ENCODE results near the gene FGFBP1. TPM values are rescaled to one million over a fixed set of nuclear protein-coding genes. Genes with fewer than 3 reads are reported as not detected.
"Not testable (repeated sequence)": the region's sequence is repeated elsewhere in the genome, so short reads cannot be mapped to it uniquely, and the experiment has no call there.

The FGFBP1 gene
- total and polyA plus RNA-seq, 11 donors: 1.1 TPM; not detected in 10

DNA sequence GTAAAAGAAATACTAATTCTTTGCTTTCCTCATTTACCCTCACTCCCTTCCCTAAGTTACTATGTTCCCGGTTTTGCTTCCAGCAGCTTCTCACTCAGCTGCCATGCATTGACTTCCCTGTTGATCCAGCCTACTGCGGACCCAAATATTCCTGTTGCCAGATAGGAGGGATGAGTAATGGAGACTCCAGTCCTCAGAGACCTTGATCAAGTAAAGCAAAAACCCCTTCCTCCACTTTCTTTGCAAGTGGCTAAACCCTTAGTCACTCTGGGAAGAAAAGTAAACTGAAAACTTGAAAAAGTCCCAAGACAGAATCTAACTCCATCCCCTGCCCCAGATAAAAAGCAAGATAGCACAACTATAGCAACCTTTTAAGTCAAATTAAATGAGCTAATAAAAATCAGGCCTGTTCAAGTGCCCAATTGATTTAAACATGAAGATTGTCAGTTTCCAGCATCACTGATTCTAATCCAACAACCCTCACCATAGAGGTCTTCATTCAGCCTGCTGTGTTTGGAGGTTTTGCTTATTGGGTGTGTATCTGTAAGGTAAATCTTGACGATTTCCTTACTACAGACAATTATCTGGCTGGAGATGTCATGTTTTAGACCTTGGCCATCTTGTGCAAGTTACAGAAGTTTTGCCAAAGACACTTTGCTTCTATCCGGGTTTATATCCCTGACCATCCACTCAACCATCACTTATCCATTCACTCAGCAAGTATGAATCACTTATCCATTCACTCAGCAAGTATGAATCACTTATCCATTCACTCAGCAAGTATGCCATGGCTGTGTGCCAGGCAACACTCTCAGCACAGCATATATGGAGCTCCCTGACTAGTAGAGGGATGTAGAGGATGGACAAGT, 17.6 kb downstream of the FGFBP1 start:
- intact Hi-C loops (cut with DNase I): no loop called here
- no peak overlapping the region for H3K27ac ChIP-seq
- TF ChIP-seq POLR2A (IDR thresholded peaks at IDR 0.05): no peak
- no peaks in the 10 kb centered on the region for H3K36me3 ChIP-seq
- H3K4me3 ChIP-seq: no peak overlapping the region
- H3K27me3 ChIP-seq: peaks cover 0 to 31% (median 0%) of the 10 kb centered on the region in 9 donors
- H3K4me1 ChIP-seq: no peaks in the 10 kb centered on the region
- ATAC-seq (peak in 2 of 4 donors; percentile 60 to 91), DNase-seq (peak in 2 of 5 donors; percentile 34 to 81)
- 47 to 59% (median 54%) methylated on average over 4 of the region's 4 CpGs for WGBS, 4 donors
- H3K9me3 ChIP-seq: no peaks in the 10 kb centered on the region

DNA sequence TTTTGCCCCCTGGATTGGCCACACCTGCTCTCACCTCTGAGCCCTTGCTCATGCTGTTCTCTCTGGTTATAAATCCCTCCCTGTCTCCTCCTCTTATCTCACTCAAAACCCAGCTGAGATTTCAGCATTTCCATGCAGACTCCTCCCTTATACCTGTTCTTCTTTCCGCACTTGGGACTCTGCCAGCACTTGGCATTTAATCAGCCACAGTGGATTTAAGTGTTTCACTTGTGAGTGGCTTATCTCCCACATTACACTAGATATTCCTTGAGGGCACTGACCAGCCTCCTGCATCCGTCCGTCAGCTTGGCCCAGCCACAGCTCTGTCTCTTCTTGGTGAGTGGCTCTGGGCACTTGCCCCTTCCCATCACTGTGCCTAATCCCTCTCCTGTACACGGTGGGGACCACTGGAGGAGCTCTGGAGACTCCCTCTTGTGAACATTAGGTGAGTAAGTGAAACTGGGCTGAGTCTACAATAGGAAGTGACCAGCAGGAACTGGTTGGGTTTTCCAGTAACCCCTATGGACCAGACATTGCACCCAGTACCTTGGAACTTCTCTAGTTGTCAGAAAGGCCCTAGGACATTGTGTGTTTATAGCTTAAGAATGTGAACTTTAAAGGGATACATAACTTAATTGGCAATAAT, 19.9 kb downstream of the FGFBP1 start:
- Histone ChIP-seq H3K27me3 (peaks cover 0 to 23% (median 0%) of the 10 kb centered on the region in 9 donors), H3K4me3 (no peak overlapping the region), H3K27ac (no peak overlapping the region), H3K9me3 (no peaks in the 10 kb centered on the region), H3K4me1 (no peaks in the 10 kb centered on the region), H3K36me3 (no peaks in the 10 kb centered on the region)
- intact Hi-C loops (cut with DNase I): no loop called here
- ATAC-seq: no peak
- no peak for DNase-seq
- no peak for TF ChIP-seq POLR2A (IDR thresholded peaks at IDR 0.05)
- TF ChIP-seq, protein P1, sequence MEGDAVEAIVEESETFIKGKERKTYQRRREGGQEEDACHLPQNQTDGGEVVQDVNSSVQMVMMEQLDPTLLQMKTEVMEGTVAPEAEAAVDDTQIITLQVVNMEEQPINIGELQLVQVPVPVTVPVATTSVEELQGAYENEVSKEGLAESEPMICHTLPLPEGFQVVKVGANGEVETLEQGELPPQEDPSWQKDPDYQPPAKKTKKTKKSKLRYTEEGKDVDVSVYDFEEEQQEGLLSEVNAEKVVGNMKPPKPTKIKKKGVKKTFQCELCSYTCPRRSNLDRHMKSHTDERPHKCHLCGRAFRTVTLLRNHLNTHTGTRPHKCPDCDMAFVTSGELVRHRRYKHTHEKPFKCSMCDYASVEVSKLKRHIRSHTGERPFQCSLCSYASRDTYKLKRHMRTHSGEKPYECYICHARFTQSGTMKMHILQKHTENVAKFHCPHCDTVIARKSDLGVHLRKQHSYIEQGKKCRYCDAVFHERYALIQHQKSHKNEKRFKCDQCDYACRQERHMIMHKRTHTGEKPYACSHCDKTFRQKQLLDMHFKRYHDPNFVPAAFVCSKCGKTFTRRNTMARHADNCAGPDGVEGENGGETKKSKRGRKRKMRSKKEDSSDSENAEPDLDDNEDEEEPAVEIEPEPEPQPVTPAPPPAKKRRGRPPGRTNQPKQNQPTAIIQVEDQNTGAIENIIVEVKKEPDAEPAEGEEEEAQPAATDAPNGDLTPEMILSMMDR (IDR thresholded peaks at IDR 0.05): no peak
- WGBS, 4 donors: 30 to 45% (median 36%) methylated on average over 4 of the region's 4 CpGs

DNA sequence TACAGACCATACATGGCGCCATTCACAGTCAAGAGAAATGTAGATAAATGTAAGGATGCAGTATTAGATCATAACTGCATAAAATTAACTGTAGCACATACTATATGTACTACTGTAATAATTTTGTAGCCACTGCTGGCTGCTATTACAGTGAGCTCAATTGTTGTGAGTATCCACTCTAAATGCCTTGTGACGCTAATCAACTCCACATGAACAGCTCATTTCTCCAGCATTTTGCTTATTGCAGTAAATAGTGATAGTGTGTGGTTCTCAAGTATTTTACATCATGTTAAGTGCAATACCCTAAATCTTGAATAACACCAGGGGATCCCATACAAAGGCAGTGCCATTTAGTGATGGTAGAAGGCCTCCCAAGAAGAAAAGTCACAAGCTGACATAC, 21.2 kb downstream of the FGFBP1 start:
- H3K4me3 ChIP-seq: no peak overlapping the region
- no peaks in the 10 kb centered on the region for H3K9me3 ChIP-seq
- no peaks in the 10 kb centered on the region for H3K4me1 ChIP-seq
- 84 to 92% (median 89%) methylated on average over 2 of the region's 2 CpGs for WGBS, 4 donors
- DNase-seq: no peak
- peaks cover 0 to 30% (median 0%) of the 10 kb centered on the region in 9 donors for H3K27me3 ChIP-seq
- H3K36me3 ChIP-seq: no peaks in the 10 kb centered on the region
- intact Hi-C loops (cut with DNase I): no loop called here
- ATAC-seq: no peak
- no peak for TF ChIP-seq POLR2A (IDR thresholded peaks at IDR 0.05)
- TF ChIP-seq, protein P1 (IDR thresholded peaks at IDR 0.05): no peak
- H3K27ac ChIP-seq: no peak overlapping the region

DNA sequence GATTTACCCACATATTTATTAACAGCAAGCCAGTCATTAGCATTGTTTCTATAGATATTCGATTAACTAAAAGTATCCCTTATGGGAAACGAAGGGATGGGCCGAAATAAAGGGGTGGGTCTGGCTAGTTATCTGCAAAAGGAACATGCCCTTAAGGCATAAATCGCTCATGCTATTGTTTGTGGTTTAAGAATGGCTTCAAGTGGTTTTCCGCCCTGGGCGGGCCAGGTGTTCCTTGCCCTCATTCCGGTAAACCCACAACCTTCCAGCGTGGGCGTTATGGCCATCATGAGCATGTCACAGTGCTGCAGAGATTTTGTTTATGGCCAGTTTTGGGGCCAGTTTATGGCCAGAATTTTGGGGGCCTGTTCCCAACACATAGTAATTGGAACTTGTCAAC, 22.2 kb downstream of the FGFBP1 start:
- ATAC-seq; H3K4me1 ChIP-seq; H3K9me3 ChIP-seq; DNase-seq; H3K27ac ChIP-seq; H3K4me3 ChIP-seq; H3K36me3 ChIP-seq; intact Hi-C loops (cut with DNase I): not testable (repeated sequence)
- 91 to 97% (median 94%) methylated on average over 9 of the region's 9 CpGs for WGBS, 4 donors
- H3K27me3 ChIP-seq: peaks cover 0 to 31% (median 0%) of the 10 kb centered on the region in 9 donors

DNA sequence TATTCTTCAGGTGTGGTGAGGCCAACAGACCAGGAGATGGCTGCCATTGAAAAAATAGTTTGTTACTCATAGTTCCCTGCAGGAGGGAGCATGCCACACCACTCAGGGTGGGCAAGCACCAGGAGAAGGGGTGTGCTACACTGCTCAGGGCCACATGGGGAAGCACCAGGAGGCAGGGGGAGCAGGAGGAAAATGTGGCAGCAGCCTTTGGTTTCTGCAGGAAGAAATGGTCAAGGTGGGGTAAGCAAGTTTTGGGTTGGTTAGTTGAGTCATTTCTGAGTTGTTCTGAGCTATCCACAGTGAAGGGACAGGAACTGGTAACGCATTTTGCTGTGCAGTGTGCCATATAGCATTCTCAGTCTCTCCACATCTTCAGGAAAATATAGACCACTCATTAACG, 23.8 kb downstream of the FGFBP1 start:
- H3K36me3 ChIP-seq: no peaks in the 10 kb centered on the region
- DNase-seq (no peak), ATAC-seq (no peak)
- 87 to 91% (median 89%) methylated on average over 2 of the region's 2 CpGs for WGBS, 4 donors
- H3K27ac ChIP-seq: no peak overlapping the region
- no peaks in the 10 kb centered on the region for H3K9me3 ChIP-seq
- intact Hi-C loops (cut with DNase I): no loop called here
- H3K27me3 ChIP-seq: peaks cover 0 to 36% (median 0%) of the 10 kb centered on the region in 9 donors
- no peak overlapping the region for H3K4me3 ChIP-seq
- no peaks in the 10 kb centered on the region for H3K4me1 ChIP-seq
- TF ChIP-seq POLR2A (IDR thresholded peaks at IDR 0.05): no peak
- TF ChIP-seq, protein P1 (IDR thresholded peaks at IDR 0.05): no peak
